Tibial nerve (tissue), 4 donors: ENCODE data around the gene TMEM95.

ENCODE experiments used
- CTCF ChIP-seq, 5 experiments: fragments of 200-600 bp in 3 of 5; fragments of 450-650 bp in 2 of 5; sonication (generic) in 3 of 5; IDR thresholded peaks; one replicate each; pipeline ENCODE4 v1.5.1; 2016 to 2019; ENCODE audit warnings: antibody characterized with exemption in 5 of 5, mild to moderate bottlenecking in 3 of 5, moderate library complexity in 2 of 5
- EP300 ChIP-seq, 2 donors: sonication (generic); formaldehyde crosslinking; IDR thresholded peaks; one replicate each; pipeline ENCODE4 v1.6.1; 2017; ENCODE audit warnings: antibody characterized with exemption in 2 of 2, mild to moderate bottlenecking in 1 of 2
- POLR2A ChIP-seq, 2 donors: fragments of 450-650 bp; IDR thresholded peaks; one replicate each; pipeline ENCODE4 v1.6.1; 2017; ENCODE audit warnings: antibody characterized with exemption in 2 of 2, mild to moderate bottlenecking in 2 of 2, moderate library complexity in 2 of 2

DNA sequence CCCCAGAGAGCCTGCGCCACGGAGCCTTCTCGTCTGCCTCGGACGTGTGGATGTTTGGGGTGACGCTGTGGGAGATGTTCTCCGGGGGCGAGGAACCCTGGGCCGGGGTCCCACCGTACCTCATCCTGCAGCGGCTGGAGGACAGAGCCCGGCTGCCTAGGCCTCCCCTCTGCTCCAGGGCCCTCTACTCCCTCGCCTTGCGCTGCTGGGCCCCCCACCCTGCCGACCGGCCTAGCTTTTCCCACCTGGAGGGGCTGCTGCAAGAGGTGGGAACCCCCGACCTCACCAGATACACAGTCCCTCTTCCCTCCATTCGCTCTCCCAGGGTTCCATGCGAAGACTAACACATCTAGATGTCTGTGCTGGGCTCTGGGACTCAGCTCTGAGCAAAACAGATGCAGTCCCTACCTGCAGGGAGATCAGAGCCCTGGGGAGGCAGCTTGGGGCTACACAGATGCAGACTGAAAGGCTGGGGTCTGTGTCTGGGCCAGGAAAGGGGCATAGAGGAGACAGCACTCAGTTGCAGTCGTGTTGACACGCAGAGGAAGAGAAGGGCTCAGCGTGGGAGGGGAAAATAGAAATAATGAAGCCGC is 29.6 kb downstream of the TMEM95 start:
- TF ChIP-seq CTCF (IDR thresholded peaks at IDR 0.05) = no peak
- no peak for TF ChIP-seq POLR2A (IDR thresholded peaks at IDR 0.05)
- no peak for TF ChIP-seq EP300 (IDR thresholded peaks at IDR 0.05)
